Measurements from ENCODE around the gene RPS6KA2.

RPS6KA2 gene

GRCh38 chr6:166573511-166574216 lies 53.4 kb downstream of the RPS6KA2 start:
- no peak for DNase-seq (ENCODE audit: low read depth)

DNA sequence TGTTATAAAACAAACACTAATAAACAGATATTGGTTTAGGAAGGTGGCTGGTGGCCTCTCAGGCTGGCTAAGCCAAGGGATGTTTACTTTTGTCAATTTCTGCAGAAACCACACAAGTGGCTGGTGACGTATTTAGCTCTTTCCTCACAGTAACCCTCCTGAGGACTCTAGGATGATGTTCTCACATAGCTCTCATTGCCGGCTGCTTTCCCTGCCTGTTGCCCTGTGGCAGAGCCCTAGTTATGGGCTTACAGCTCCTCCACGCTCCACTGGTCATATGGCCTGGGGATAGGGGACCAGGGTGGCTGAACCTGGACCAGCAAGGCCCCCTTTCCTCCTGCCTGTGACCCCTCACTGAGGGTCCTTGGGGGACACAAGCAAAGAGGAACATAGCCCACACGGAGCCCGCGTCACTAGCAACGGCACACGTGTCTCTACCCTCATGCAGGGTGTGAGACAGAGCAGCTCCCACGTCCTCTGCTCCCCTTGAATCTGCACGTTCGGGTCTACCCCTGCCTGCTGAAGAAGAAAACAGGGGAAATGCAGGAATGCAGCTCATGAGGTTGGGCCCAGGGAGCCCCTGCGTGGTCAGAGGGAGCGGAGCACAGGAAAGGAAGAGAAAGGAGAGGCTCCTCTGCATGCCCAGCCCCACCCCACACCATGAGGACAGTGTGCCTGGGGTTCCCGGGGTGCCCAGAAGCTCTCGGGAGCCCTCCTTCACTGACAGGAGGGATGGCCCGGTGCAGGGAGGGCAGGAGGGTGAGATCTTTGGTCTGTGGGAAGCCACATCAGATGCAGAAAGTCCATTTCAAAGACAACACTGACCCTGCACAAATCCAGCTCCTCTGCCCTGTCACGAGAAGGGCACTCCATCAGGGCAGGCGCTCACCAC lies 54.4 kb downstream of the RPS6KA2 start:
- DNase-seq (ENCODE audit: low read depth): peak; percentile 61

DNA sequence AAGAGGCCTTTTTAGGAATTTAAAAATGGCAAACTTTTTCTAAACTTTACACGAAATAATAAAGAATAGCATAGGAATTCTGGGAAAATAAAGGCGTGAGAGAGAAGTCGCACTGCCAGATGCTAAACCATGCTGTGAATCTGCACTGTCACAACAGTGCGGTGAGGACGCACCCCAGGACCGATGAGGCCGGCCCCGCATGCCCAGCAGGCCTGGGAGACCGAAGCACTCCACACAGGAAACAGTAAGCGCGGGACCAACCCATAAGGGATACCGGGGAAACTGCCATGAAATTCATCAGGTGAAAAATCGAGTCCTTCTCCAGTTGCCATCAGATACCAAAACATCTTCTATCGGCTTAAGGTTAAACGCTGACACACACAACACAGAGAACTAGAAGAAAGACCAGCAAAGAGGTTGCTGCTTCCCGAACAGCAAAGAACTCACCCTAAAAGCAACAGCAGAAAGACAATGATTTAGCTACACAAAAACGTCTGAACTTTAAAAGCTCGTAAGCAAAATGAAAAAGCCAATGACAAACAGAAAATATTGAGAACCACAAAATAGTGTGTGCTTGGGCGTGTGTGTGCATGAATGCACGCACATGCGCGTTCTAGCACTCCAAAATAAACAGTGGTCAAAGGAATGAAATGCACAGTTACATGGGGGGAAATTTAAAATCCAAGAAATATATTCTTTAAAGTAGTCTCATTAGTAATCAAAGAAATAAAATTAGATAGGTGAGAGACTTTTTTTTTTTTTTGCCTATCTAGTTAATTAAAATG lies 55.9 kb downstream of the RPS6KA2 start:
- DNase-seq (ENCODE audit: low read depth): no peak

- no peak for DNase-seq (ENCODE audit: low read depth)
These were observed 57.8 kb downstream of the RPS6KA2 start for GRCh38 chr6:166569206-166569605.

DNA sequence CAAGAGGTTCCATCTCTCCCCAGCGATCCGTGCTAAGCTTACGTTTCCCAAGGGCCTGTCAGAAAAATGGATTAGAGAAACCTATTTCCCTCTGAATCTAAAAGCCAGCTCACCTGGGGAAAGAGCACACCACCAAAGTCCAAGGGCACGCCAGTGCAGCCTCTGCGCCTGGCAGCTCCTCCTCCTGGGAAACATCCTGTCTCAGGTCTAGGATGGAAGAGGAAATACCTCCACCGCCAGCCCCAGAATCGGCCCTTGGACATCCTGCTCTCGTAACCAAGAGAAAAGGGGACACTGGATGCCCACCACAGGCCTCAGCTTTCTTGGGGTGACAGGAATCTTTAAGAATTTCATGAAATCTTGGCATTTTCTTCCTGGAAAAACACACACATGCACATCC lies 59.2 kb downstream of the RPS6KA2 start:
- no peak for DNase-seq (ENCODE audit: low read depth)

GRCh38 chr6:166567107-166567506 lies 59.9 kb downstream of the RPS6KA2 start:
- peak; percentile 87 for DNase-seq (ENCODE audit: low read depth)

GRCh38 chr6:166566026-166567011 lies 60.7 kb downstream of the RPS6KA2 start:
- DNase-seq (ENCODE audit: low read depth): no peak

DNA sequence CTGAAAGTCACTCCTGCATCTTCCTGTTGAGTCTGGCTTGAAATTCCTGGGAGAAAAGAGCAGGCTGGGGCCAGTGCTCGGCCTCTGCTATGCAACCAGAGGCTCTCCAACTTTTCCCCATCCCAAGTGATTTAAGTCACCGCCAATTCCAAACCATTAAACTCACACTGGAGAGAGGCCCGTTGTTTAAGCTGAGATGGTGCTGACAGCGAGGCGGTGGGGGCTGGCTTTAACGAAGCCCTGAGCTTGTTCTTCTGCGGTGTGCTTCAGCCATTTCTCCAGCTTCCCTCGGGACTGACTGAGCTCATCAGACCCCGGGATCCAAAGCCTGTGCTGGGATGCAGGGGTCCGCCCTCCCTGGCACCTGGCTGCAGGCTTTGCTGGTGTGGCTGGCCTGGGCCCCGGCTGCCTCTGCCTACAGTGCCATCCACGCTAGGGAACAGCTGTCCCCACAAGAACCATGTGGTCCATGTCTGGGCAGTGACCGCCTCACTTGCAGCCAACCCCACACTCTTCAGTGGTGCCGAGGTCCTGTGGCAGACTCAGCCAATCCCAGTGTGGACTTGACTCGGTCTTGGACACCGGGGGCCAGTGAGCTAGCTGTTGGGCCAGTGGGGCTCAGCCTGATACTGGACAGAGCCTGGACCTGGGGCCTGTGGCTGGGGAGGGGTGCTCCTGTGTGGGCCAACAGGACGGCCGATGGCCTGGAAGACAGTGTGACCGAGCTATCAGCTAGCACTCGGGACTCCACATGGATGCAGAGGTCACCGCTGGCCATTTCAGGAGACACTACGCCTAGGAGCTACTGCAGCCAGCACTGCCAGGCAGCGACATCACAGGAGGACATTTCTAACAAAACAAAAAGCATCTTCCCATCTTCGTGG lies 61.7 kb downstream of the RPS6KA2 start:
- no peak for DNase-seq (ENCODE audit: low read depth)

GRCh38 chr6:166563805-166564204 lies 63.2 kb downstream of the RPS6KA2 start:
- DNase-seq (ENCODE audit: low read depth): no peak

- DNase-seq (ENCODE audit: low read depth): no peak
These were observed 63.9 kb downstream of the RPS6KA2 start for GRCh38 chr6:166563200-166563599.

GRCh38 chr6:166562726-166563125 lies 64.3 kb downstream of the RPS6KA2 start:
- no peak for DNase-seq (ENCODE audit: low read depth)

GRCh38 chr6:166561771-166562359 lies 65.2 kb downstream of the RPS6KA2 start:
- DNase-seq (ENCODE audit: low read depth): no peak

DNA sequence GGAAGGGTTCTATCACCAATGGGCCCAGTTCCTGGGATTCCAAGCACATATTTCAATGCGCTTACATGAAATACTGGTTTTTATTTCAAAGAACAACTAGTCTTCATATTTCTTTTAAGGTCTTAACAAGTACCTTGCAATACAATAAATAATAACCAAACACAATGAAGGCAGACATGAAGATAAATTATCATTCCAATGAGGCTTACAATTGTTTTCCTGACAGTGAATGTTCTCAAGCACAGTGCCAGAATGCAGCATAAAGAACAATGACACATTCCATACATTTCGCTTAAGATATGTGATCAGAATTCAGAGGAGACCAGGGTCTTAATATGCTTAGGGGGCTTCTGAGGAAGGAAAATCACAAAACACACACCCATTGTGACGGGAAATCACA lies 66.8 kb downstream of the RPS6KA2 start:
- DNase-seq (ENCODE audit: low read depth): no peak

DNA sequence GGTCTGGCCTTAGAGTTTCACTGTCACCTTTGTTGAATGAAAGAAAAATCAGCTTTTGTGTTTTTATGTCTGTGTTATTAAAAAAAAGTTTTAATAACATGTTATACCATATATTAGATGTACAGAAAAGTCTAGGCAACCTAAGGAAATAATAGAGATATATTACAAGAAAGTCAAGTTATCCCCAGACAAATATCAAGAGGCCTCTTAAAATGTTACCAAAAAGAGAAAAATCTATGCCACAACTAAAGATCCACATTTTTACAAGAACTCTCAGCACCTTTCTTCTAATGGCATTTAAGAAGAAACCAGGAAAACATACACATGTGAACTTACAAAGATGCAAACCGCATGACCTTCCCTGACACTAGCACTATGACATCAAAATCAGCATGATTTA lies 67.4 kb downstream of the RPS6KA2 start:
- DNase-seq (ENCODE audit: low read depth): no peak

GRCh38 chr6:166559211-166559610 lies 67.8 kb downstream of the RPS6KA2 start:
- no peak for DNase-seq (ENCODE audit: low read depth)

DNA sequence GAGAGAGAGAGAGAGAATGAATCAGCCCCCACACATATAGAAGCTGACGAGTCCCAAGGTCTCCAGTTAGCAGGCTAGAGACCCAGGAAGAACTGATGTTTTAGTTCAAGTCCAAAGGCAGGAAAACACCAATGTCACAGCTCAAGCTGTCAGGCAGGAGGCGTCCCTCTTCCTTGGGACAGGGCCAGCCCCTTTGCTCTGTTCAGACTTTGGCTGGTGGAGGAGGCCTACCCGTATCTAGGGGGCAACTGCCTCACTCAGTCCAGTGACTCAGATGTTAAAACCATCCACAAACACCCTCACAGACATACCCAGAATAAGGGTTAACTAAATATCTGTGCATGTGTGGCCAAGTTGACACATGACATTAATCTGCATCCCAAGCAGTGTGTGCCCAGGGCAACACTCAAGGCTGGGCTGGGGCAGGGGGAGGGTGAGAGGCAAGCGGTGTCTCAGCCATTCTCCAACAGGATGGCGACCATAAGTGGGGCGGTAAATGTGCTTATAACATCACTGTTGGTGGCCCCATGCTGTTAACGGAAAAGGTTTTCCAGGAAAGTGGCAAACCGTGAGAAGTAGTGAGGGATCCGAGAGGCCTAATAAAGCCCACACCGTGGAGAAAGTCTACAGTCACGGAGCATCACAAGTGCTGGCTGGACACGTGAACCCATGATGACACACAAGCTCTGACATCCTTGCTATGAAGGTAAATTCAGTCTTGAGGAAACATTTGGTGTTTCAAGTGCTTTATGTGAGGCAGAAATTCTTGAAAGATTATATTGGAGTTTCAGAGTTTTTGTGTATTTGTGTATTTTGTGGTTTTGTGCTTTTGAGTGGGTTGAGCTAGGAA lies 68.7 kb downstream of the RPS6KA2 start:
- no peak for DNase-seq (ENCODE audit: low read depth)

GRCh38 chr6:166556863-166557322 lies 70.2 kb downstream of the RPS6KA2 start:
- DNase-seq (ENCODE audit: low read depth): peak; percentile 63

DNA sequence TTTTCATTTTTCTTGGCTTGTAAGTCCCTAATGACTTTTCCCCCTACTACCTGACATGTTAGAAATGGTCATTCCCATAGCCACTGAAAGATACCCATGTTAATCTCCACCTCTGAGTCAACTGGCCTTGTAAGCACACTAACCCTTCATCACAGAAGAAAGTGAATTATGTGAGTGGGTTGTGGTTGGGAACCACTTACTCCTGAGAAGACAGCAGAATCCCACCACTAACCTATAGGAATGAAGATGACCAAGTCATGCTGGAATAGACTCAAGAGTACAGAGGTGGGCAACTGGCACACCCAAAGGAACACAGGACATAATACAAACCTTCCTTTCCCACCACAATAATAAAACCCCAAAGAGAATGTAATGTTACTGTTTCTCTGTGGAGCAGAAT lies 70.7 kb downstream of the RPS6KA2 start:
- no peak for DNase-seq (ENCODE audit: low read depth)

DNA sequence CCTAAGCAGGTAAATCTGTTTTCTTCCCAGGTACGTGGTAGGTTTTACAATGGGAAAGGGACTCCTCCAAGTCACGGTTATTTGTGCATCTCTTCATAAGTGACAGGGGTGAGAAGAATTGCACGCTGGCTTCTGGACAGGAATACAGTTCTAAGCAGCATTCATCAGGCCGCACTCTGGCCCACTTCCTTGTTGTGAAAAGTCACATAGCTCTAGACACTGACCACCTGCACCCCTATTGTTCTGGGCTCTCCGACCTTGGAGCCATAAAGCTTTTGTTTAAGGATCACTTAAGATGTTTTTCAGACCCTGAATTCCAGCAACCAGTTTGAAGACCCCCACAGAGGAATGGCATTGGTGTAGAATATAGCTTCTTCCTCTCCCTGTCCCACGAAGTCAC lies 72.0 kb downstream of the RPS6KA2 start:
- no peak for DNase-seq (ENCODE audit: low read depth)
